Neural progenitor cell (in vitro differentiated cells): ENCODE measurements around the gene SAMD1. TPM values are rescaled to one million over a fixed set of nuclear protein-coding genes. Genes with fewer than 3 reads are reported as not detected.

Experiments
- DNase-seq: peaks from one replicate; pipeline ENCODE4 v3.0.0-alpha.2; 2016; ENCODE audit warnings: low spot score
- H2AFZ ChIP-seq: fragments of 200-600 bp; sonication (generic); replicated peaks from 2 replicates; pipeline ENCODE4 v1.6.1; 2016; ENCODE audit warnings: antibody characterized with exemption
- H3F3A ChIP-seq: fragments of 200-600 bp; sonication (generic); 2 replicates; pipeline ENCODE4 v1.6.1; 2016; ENCODE audit warnings: antibody characterized with exemption, low read depth
- H3K27ac ChIP-seq: fragments of 200-600 bp; sonication (generic); 2 replicates; pipeline ENCODE4 v1.5.1; 2016; ENCODE audit warnings: mild to moderate bottlenecking
- H3K27me3 ChIP-seq: fragments of 200-600 bp; sonication (generic); 2 replicates; pipeline ENCODE4 v1.6.1; 2016; ENCODE audit warnings: mild to moderate bottlenecking, moderate library complexity
- H3K36me3 ChIP-seq: fragments of 200-600 bp; sonication (generic); 2 replicates; pipeline ENCODE4 v1.5.1; 2016
- H3K4me1 ChIP-seq: fragments of 200-600 bp; sonication (generic); 2 replicates; pipeline ENCODE4 v1.6.1; 2016; ENCODE audit warnings: mixed run types
- H3K4me2 ChIP-seq: fragments of 200-600 bp; sonication (generic); 2 replicates; pipeline ENCODE4 v1.6.1; 2016
- H3K4me3 ChIP-seq: fragments of 200-600 bp; sonication (generic); 2 replicates; pipeline ENCODE4 v1.5.1; 2016
- H3K79me2 ChIP-seq: fragments of 200-600 bp; sonication (generic); 2 replicates; pipeline ENCODE4 v1.6.1; 2016; ENCODE audit warnings: low read depth
- H3K9ac ChIP-seq: fragments of 200-600 bp; sonication (generic); 2 replicates; pipeline ENCODE4 v1.6.1; 2016
- H3K9me3 ChIP-seq: fragments of 200-600 bp; sonication (generic); 2 replicates; pipeline ENCODE4 v1.5.1; 2016; ENCODE audit warnings: low read depth
- H4K20me1 ChIP-seq: fragments of 200-600 bp; sonication (generic); 2 replicates; pipeline ENCODE4 v1.6.1; 2016; ENCODE audit warnings: low read depth
- H3K27ac Mint-ChIP-seq: 3 replicates; pipeline ENCODE4 v1.8.0; 2021; ENCODE audit warnings: mixed read lengths
- H3K27me3 Mint-ChIP-seq: 2 replicates; pipeline ENCODE4 v1.8.0; 2022; ENCODE audit warnings: low read depth, mild to moderate bottlenecking, inconsistent platforms, moderate library complexity, mixed read lengths; ENCODE audit not compliant: insufficient read depth
- H3K36me3 Mint-ChIP-seq: 3 replicates; pipeline ENCODE4 v1.8.0; 2021; ENCODE audit warnings: mixed read lengths
- H3K4me1 Mint-ChIP-seq: 3 replicates; pipeline ENCODE4 v1.8.0; 2021; ENCODE audit warnings: mixed read lengths
- H3K4me3 Mint-ChIP-seq: 3 replicates; pipeline ENCODE4 v1.8.0; 2021; ENCODE audit warnings: mild to moderate bottlenecking, moderate library complexity, mixed read lengths
- H3K9me3 Mint-ChIP-seq: 3 replicates; pipeline ENCODE4 v1.8.0; 2020; ENCODE audit warnings: mixed read lengths
- EZH2 ChIP-seq: fragments of 200-600 bp; sonication (generic); IDR thresholded peaks from 2 replicates; pipeline ENCODE4 v1.6.1; 2017; ENCODE audit warnings: antibody characterized with exemption, mild to moderate bottlenecking, moderate library complexity
- EZH2phosphoT487 ChIP-seq: fragments of 200-600 bp; sonication (generic); IDR thresholded peaks from 2 replicates; pipeline ENCODE4 v1.6.1; 2017; ENCODE audit warnings: antibody characterized with exemption
- total RNA-seq: library from RNA; depleted of rRNA; stranded (reverse); fragments of >200 nt; gene quantifications from 2 replicates; pipeline ENCODE4 v1.2.3, GENCODE V29; 2015; ENCODE audit warnings: low replicate concordance
- TF ChIP-seq, protein P1 (sequence below): fragments of 200-600 bp; sonication (generic); IDR thresholded peaks from 2 replicates; pipeline ENCODE4 v1.5.1; 2017; ENCODE audit warnings: antibody characterized with exemption, mild to moderate bottlenecking

Gene SAMD1
- total RNA-seq, 1 donor from 2014 or later, result 22.1 TPM

GRCh38 chr19:14116525-14116917 lies 26.0 kb upstream of the SAMD1 start:
- Histone ChIP-seq H3K9me3 (no peaks in the 10 kb centered on the region), H3K79me2 (peaks cover 20% of the 10 kb centered on the region), H3K4me2 (peak overlapping the region; percentile 99), H3K27ac (no peak overlapping the region), H3K4me3 (peak overlapping the region; percentile 94), H3K4me1 (peaks cover 41% of the 10 kb centered on the region), H3K9ac (peak overlapping the region; percentile 60), H3K27me3 (no peaks in the 10 kb centered on the region), H2AFZ (no peak overlapping the region), H4K20me1 (peaks cover 57% of the 10 kb centered on the region), H3K36me3 (no peaks in the 10 kb centered on the region), H3F3A (peaks cover 37% of the 10 kb centered on the region)
- Mint-ChIP-seq H3K4me3 (peak overlapping the region; percentile 93), H3K9me3 (no peaks in the 10 kb centered on the region), H3K36me3 (no peaks in the 10 kb centered on the region), H3K27me3 (peaks cover 10% of the 10 kb centered on the region), H3K4me1 (peaks cover 48% of the 10 kb centered on the region), H3K27ac (no peak overlapping the region)
- DNase-seq, result no peak
- TF ChIP-seq EZH2phosphoT487 (no peak), EZH2 (no peak)
- TF ChIP-seq, protein P1, sequence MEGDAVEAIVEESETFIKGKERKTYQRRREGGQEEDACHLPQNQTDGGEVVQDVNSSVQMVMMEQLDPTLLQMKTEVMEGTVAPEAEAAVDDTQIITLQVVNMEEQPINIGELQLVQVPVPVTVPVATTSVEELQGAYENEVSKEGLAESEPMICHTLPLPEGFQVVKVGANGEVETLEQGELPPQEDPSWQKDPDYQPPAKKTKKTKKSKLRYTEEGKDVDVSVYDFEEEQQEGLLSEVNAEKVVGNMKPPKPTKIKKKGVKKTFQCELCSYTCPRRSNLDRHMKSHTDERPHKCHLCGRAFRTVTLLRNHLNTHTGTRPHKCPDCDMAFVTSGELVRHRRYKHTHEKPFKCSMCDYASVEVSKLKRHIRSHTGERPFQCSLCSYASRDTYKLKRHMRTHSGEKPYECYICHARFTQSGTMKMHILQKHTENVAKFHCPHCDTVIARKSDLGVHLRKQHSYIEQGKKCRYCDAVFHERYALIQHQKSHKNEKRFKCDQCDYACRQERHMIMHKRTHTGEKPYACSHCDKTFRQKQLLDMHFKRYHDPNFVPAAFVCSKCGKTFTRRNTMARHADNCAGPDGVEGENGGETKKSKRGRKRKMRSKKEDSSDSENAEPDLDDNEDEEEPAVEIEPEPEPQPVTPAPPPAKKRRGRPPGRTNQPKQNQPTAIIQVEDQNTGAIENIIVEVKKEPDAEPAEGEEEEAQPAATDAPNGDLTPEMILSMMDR, result no peak

- Histone ChIP-seq H3K4me1 (peaks cover 41% of the 10 kb centered on the region), H3K4me2 (no peak overlapping the region), H2AFZ (no peak overlapping the region), H3K27ac (no peak overlapping the region), H3K27me3 (no peaks in the 10 kb centered on the region), H3K9me3 (no peaks in the 10 kb centered on the region), H4K20me1 (peaks cover 57% of the 10 kb centered on the region), H3K4me3 (no peak overlapping the region), H3F3A (peaks cover 34% of the 10 kb centered on the region), H3K79me2 (peaks cover 20% of the 10 kb centered on the region), H3K36me3 (no peaks in the 10 kb centered on the region), H3K9ac (no peak overlapping the region)
- no peak for DNase-seq
- Mint-ChIP-seq H3K36me3 (no peaks in the 10 kb centered on the region), H3K4me3 (peak overlapping the region; percentile 93), H3K27ac (no peak overlapping the region), H3K9me3 (no peaks in the 10 kb centered on the region), H3K4me1 (peaks cover 48% of the 10 kb centered on the region), H3K27me3 (peaks cover 10% of the 10 kb centered on the region)
- TF ChIP-seq EZH2 (no peak), EZH2phosphoT487 (no peak)
- TF ChIP-seq, protein P1, result no peak
Observed at GRCh38 chr19:14115756-14116155, 25.2 kb upstream of the SAMD1 start.

DNA sequence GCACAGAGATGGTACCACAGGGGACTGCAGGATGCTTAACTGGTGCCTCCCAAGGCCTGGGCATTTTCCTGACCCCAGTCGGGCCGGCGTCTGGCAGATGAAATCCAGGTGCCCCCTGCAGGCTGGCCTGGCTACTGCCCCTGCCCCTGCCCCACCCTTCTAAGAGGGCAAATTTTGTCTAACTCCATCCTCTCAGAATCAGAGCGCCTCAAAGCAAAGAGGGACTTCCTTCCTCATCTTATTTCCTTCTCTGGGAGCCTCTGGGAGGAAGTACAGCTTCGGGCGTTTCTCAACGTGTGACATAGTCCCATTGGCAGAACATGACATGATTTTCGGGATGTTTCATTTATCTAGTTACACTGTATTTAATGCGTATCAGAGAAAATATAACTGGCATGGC lies 24.3 kb upstream of the SAMD1 start:
- Histone ChIP-seq H2AFZ (no peak overlapping the region), H3K9me3 (no peaks in the 10 kb centered on the region), H3F3A (peaks cover 26% of the 10 kb centered on the region), H3K9ac (no peak overlapping the region), H3K79me2 (peaks cover 20% of the 10 kb centered on the region), H3K27me3 (no peaks in the 10 kb centered on the region), H3K4me1 (peaks cover 41% of the 10 kb centered on the region), H3K27ac (no peak overlapping the region), H3K36me3 (no peaks in the 10 kb centered on the region), H3K4me2 (no peak overlapping the region), H3K4me3 (no peak overlapping the region), H4K20me1 (peaks cover 61% of the 10 kb centered on the region)
- Mint-ChIP-seq H3K27me3 (peaks cover 11% of the 10 kb centered on the region), H3K36me3 (no peaks in the 10 kb centered on the region), H3K27ac (no peak overlapping the region), H3K9me3 (no peaks in the 10 kb centered on the region), H3K4me3 (peak overlapping the region; percentile 68), H3K4me1 (peaks cover 46% of the 10 kb centered on the region)
- DNase-seq, result peak; percentile 60
- no peak for TF ChIP-seq EZH2
- TF ChIP-seq, protein P1, result peak; percentile 59
- no peak for TF ChIP-seq EZH2phosphoT487
